Stomach (tissue), 9 donors: ENCODE results near the gene FNBP1. TPM values are rescaled to one million over a fixed set of nuclear protein-coding genes. Genes with fewer than 3 reads are reported as not detected.

Source experiments
- DNase-seq, 2 donors: peaks; one replicate each; pipeline versions ENCODE4 v3.0.0 to v3.0.0-alpha.2; 2013 to 2019
- H3K27ac ChIP-seq, 5 donors: fragments of 200-600 bp in 4 of 5; sonication (generic) in 4 of 5; one replicate each; pipeline ENCODE4 v1.5.1; 2013 to 2019; ENCODE audit warnings: mild to moderate bottlenecking in 1 of 5, moderate library complexity in 1 of 5
- H3K27me3 ChIP-seq, 3 donors: fragments of 200-600 bp; sonication (generic); one replicate each; pipeline ENCODE4 v1.5.1; 2017 to 2019; ENCODE audit warnings: mixed run types in 1 of 3
- H3K36me3 ChIP-seq, 4 donors: fragments of 200-600 bp; sonication (generic); 1 replicate in 3 of 4; 2 replicates in 1 of 4; pipeline ENCODE4 v1.5.1; 2016 to 2019
- H3K4me1 ChIP-seq, 4 donors: fragments of 200-600 bp; sonication (generic); one replicate each; pipeline ENCODE4 v1.5.1; 2016 to 2019
- H3K4me3 ChIP-seq, 4 donors: fragments of 200-600 bp; sonication (generic) in 3 of 4; one replicate each; pipeline ENCODE4 v1.5.1; 2016 to 2019; ENCODE audit warnings: mild to moderate bottlenecking in 1 of 4
- H3K9me3 ChIP-seq, 4 donors: fragments of 200-600 bp; sonication (generic); one replicate each; pipeline ENCODE4 v1.5.1; 2016 to 2019
- CTCF ChIP-seq, 7 experiments: fragments of 450-650 bp in 4 of 7; fragments of 200-600 bp in 3 of 7; sonication (generic) in 3 of 7; IDR thresholded peaks; one replicate each; pipeline ENCODE4 v1.5.1; 2016 to 2019; ENCODE audit warnings: antibody characterized with exemption in 7 of 7, control low read depth in 2 of 7, mild to moderate bottlenecking in 1 of 7
- EP300 ChIP-seq: sonication (generic); formaldehyde crosslinking; IDR thresholded peaks from one replicate; pipeline ENCODE4 v1.6.1; 2017; ENCODE audit warnings: antibody characterized with exemption
- POLR2A ChIP-seq, 4 donors: fragments of 450-650 bp; IDR thresholded peaks; one replicate each; pipeline ENCODE4 v1.6.1; 2016; ENCODE audit warnings: antibody characterized with exemption in 4 of 4, control low read depth in 2 of 4, mild to moderate bottlenecking in 1 of 4, moderate library complexity in 1 of 4
- POLR2AphosphoS5 ChIP-seq, 3 donors: sonication (generic); formaldehyde crosslinking; IDR thresholded peaks; one replicate each; pipeline ENCODE4 v1.6.1; 2016; ENCODE audit warnings: antibody characterized with exemption in 3 of 3
- WGBS, 5 donors: extraction: QIAGEN DNeasy Blood & Tissue Kit in 3 of 5; methylation state at CpG; one replicate each; pipeline versions ENCODE4 v1.1.5 to v1.1.7; 2013 to 2018; 5-methylcytosine and 5-hydroxymethylcytosine counted together
- intact Hi-C: fragments of 100-400 bp; cut with DNase I; formaldehyde crosslinking; loops from one replicate; pipeline ENCODE4 v1.15.1; 2023; ENCODE audit warnings: low total_unique reads
- polyA plus RNA-seq, 3 donors: library from polyadenylated mRNA; stranded (reverse); fragments of 200-250 nt; gene quantifications; one replicate each; pipeline ENCODE4 v1.2.3, GENCODE V29; 2013
- total RNA-seq, 5 donors: library from RNA; depleted of rRNA; stranded (reverse); fragments of >200 nt; gene quantifications; one replicate each; pipeline versions ENCODE4 v1.1.0 to v1.2.3, GENCODE V29; 2014 to 2016
- donor health status: healthy with polysubstance abuse.
- donor health status: Bipolar disorder and iron deficiency.
- donor health status: healthy.

FNBP1 gene
- total and polyA plus RNA-seq, 8 donors, result 9.0 to 129 (median 57.3) TPM

GRCh38 chr9:129860653-129861446 is 182.1 kb downstream of the FNBP1 start:
- Histone ChIP-seq H3K27ac (peak overlapping the region in 1 of 5 donors; percentile 17), H3K36me3 (peaks cover 45 to 93% (median 88%) of the 10 kb centered on the region in 4 donors), H3K4me3 (no peak overlapping the region), H3K9me3 (no peaks in the 10 kb centered on the region), H3K27me3 (no peaks in the 10 kb centered on the region), H3K4me1 (no peaks in the 10 kb centered on the region)
- TF ChIP-seq EP300 (no peak), POLR2A (IDR thresholded peaks at IDR 0.05) (no peak), POLR2AphosphoS5 (IDR thresholded peaks at IDR 0.05) (no peak), CTCF (IDR thresholded peaks at IDR 0.05) (no peak)
- 72 to 81% (median 74%) methylated on average over 10 to 11 of the region's 11 CpGs for WGBS, 5 donors
- intact Hi-C loops, result no loop called here
- no peak for DNase-seq

- H3K27me3 ChIP-seq, result no peaks in the 10 kb centered on the region
- 82 to 98% (median 90%) methylated on average over 9 to 11 of the region's 11 CpGs for WGBS, 5 donors
- H3K36me3 ChIP-seq, result peaks cover 49 to 95% (median 94%) of the 10 kb centered on the region in 4 donors
- intact Hi-C loops, result no loop called here
- TF ChIP-seq POLR2A (IDR thresholded peaks at IDR 0.05), result no peak
- no peak for TF ChIP-seq EP300
- TF ChIP-seq CTCF (IDR thresholded peaks at IDR 0.05), result no peak
- no peak for TF ChIP-seq POLR2AphosphoS5 (IDR thresholded peaks at IDR 0.05)
- no peak overlapping the region for H3K4me3 ChIP-seq
- no peaks in the 10 kb centered on the region for H3K4me1 ChIP-seq
- H3K9me3 ChIP-seq, result no peaks in the 10 kb centered on the region
- H3K27ac ChIP-seq, result no peak overlapping the region
- DNase-seq, result no peak
Observed at GRCh38 chr9:129858167-129858962, 184.6 kb downstream of the FNBP1 start.

- Histone ChIP-seq H3K27me3 (no peaks in the 10 kb centered on the region), H3K4me3 (no peak overlapping the region), H3K27ac (no peak overlapping the region), H3K4me1 (peaks cover 0 to 11% (median 0%) of the 10 kb centered on the region in 4 donors), H3K9me3 (no peaks in the 10 kb centered on the region), H3K36me3 (peaks cover 60 to 95% (median 95%) of the 10 kb centered on the region in 4 donors)
- 89 to 94% (median 90%) methylated on average over 7 of the region's 7 CpGs for WGBS, 5 donors
- intact Hi-C loops, result no loop called here
- TF ChIP-seq EP300 (no peak), POLR2A (IDR thresholded peaks at IDR 0.05) (no peak), POLR2AphosphoS5 (IDR thresholded peaks at IDR 0.05) (no peak), CTCF (IDR thresholded peaks at IDR 0.05) (no peak)
- no peak for DNase-seq
Observed at GRCh38 chr9:129857207-129857606, 185.8 kb downstream of the FNBP1 start.

GRCh38 chr9:129854588-129855110 is 188.3 kb downstream of the FNBP1 start:
- 80 to 94% (median 90%) methylated on average over 4 of the region's 4 CpGs for WGBS, 5 donors
- TF ChIP-seq CTCF (IDR thresholded peaks at IDR 0.05) (no peak), POLR2A (IDR thresholded peaks at IDR 0.05) (no peak), POLR2AphosphoS5 (IDR thresholded peaks at IDR 0.05) (no peak)
- no peak overlapping the region for H3K27ac ChIP-seq
- H3K36me3 ChIP-seq, result peaks cover 67 to 95% (median 94%) of the 10 kb centered on the region in 4 donors
- intact Hi-C loops, result no loop called here
- H3K27me3 ChIP-seq, result no peaks in the 10 kb centered on the region
- H3K9me3 ChIP-seq, result no peaks in the 10 kb centered on the region
- no peak for DNase-seq
- H3K4me3 ChIP-seq, result no peak overlapping the region
- H3K4me1 ChIP-seq, result peaks cover 0 to 25% (median 3%) of the 10 kb centered on the region in 4 donors
